Anterior cingulate cortex (tissue), 58 donors: ENCODE measurements around the gene CXCL10.
"Not testable (repeated sequence)": the region's sequence is repeated elsewhere in the genome, so short reads cannot be mapped to it uniquely, and the experiment has no call there.

ENCODE experiments used
- DNase-seq, 58 donors: peaks; one replicate each; lab custom pipeline; 2025; lab: John Stamatoyannopoulos, UW

CXCL10 gene

DNA sequence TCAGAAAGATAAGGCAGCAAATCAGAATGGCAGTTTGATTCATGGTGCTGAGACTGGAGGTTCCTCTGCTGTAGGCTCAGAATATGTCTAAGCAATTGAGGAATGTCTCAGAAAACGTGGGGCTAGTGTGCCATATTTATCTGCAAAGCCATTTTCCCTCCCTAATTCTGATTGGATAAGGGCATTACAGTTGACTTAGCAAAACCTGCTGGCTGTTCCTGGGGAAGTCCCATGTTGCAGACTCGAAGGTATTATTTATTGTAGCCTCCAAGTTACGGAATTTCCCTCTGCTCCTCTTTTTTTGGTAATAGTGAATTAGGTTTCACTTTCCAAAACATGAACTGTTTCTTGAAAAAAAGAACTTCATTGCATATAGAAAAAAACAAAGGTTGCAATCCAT lies at the start of gene CXCL10:
Gene CXCL10, minus strand, starts transcription at position 109 of the 400 bp plus-strand sequence. Its CDS starts 66 bp downstream, at position 43.
- no peak for DNase-seq

DNA sequence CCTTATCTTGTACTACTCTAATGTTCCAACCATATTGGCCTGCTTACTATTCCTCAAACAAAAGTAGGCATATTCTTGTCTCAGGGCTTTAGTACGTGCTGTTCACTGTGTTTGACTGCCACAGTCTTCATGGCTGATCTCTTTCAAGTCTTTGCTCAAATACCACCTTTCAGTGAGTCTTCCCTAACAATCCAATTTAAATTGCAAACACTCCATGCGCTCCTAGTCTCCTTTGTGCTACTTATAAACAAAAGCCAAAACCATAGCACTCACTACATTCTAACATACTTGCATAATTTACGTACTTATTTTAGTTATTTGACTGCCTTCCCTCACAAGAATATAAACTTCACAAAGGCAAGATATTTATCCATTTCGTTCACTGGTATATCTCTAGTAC lies 49.5 kb upstream of the CXCL10 start:
- DNase-seq = no peak

DNA sequence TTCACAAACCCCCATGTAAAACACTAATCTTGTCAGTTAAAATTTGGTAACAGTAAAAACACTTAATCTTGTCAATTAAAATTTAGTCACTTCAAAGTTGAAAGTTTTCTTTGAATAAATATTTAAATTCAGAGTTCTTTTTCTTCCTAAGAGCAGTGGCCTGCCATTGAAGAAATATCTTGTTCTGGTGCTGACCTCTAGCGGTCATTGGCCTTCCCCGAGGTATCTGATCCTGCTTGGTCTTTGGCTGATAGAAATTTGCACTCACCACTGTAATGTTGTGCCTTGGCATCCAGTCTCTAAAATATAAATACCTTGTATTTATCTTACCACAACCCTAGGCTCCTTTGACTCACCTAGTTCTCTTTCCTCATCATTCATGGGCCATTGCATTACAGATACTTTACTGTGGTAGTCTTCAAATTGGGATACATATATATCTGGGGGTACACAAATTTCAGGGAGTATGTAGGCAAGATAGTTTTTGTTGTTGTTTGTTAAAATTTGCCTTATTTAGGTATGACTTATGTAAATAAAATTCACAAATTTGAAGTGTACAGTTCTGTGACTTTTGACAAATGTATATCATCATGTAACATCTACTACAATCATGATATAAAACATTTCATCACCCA lies 44.5 kb upstream of the CXCL10 start:
- peak in 50 of 58 donors; percentile 0 to 77 (median 36) for DNase-seq

DNA sequence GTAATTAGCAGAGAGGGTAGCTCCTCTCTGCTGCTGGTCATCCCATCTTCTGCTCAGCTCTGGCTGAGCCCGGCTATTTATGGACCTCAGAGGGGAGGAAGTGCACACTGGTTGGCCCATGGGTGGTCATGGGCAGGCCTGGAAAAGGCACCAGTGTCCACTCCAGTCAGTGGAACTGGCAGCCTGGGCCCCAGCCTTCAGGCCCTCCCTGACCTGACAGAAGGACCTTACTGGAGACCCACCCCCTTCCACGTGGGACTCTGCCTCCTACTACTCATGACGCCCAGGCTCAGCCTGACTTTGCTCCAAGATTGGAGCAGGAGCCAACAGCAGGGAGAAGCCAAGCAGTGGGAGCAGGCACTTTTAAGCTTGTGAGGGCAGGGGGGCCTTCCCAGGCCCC lies 43.2 kb upstream of the CXCL10 start:
- DNase-seq = no peak

DNA sequence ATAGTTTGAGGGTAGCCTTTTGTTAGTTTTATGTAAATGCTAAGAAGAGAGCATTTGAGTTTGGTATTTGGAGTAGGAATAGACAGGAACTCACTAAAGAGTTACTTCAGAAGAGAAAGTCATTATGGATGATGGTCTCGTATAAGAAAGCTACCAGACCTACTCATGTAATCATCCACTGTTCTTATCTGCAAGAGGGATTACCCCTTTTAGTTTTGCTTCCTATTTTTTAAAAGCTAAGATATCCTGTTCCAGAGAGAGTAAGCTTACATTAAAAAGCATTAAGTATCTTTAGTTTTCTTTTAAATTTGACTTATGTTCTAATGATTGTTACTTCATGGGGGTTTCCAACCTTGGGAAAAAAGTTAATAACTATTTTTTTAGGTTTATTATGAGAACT lies 38.7 kb upstream of the CXCL10 start:
- no peak for DNase-seq

DNA sequence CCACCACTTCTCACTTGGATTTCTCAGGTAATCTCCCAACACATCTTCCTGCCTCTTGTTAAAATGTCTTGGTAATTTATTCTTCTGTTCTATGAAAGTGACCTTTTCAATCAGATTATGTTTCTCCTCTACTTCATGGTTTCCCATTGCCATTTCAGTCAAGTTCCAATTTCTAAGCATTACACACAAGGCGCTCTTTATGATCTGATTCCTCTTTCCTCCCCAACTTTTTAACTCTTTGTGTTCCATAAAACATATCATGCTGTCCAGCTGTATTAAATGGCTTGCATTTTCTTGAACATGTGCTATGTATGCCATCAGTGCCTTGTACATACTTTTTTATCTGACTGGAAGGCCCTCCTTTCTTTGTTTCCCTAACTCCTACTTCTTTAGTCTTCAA lies 38.1 kb upstream of the CXCL10 start:
- DNase-seq = no peak

DNA sequence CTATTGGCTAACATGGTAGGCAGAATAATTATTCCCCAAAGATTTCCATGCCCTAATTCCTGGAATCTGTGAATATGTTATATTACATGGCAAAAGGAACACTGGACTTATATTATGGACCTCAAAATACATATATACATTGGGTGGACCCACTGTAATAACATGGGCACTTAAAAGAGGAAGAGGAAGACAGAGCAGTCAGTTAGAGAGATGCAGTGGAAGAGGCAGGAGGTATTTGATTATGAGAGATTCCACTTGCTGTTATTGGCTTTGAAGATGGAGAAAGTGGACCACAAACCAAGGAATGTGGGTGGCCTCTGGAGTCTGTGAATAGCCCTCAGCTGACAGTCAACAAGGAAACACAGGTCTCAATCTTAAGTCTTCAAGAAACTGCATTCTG lies 37.2 kb upstream of the CXCL10 start:
- DNase-seq = no peak

DNA sequence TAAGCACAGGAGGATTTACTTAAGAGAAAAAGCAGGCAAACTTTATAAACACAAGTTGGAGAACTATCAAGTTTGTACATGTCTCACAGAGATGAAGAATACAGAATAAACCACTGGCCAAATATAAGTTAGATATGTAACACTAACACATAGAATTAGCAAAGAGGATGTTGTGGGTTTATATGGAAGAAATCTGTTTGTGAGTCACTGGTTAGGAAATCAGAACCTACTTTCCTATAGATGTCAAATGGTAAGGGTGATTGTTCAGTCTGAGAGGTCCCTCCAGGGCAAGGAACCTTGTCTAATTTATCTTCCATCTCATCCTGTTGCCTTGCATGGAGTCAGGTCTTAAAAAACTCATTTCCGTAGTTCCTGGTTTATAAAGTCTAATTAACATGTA lies 36.5 kb upstream of the CXCL10 start:
- DNase-seq = no peak

DNA sequence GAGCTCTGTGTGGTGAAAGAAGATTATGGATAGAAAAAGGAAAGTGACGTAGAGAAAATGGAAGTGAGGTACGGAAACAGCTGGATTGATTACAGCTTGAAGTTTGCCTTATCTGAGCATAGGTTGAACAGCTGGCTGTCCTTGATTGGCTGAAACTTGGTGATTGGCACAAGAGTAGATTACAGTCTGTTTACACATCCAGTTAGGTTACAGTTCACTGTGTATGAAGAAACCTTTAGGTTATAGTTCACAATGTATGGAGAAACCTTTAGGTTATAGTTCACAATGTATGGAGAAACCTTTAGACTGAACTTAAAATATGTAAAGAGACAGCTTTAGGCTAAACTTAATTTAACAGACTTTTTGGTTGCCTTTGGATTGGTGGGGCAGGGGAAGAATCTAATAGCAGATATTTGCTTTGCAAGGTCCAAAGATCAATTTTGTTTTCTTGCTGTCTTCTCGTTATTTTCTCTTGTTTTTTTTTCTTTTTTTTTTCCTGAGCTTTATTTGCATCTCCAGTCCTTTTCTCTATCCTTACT lies 35.7 kb upstream of the CXCL10 start:
- DNase-seq = no peak

DNA sequence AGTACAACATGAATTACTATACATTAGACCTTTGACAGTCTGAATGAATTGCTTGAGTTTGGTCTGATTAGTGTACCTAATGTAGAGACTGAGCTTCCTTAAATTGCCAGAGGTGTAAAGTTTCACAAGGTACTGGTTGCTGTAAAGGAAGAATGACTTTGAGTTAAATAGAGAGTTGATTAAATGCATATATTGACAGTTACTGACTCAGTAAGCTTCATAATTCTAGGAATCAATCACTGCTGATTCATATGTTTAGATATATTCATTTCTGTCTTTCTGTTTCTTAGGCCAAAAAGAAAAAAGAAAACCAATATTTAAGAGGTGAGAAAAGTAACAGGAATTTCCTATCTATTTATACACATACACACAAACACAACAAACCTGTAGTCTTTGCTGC lies 35.0 kb upstream of the CXCL10 start:
- no peak for DNase-seq

DNA sequence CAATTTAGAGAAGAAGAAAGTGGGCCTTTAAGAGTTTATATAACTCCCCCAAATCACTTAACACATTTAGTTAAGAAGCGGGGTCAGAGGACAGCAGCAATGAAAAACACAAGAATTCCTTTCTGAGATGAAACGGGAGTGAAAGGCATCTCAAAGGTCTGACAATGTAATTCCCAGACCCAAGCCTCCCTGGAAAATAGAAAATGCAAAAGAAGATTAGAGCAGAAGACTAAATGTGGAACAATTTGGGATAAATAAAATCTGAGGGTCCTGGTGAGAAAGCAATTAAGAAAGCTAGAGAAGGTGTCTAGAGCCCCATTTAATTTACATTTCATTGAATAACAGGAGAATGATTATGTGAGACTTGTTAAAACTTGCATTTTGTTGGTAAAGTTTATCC lies 32.1 kb upstream of the CXCL10 start:
- no peak for DNase-seq

DNA sequence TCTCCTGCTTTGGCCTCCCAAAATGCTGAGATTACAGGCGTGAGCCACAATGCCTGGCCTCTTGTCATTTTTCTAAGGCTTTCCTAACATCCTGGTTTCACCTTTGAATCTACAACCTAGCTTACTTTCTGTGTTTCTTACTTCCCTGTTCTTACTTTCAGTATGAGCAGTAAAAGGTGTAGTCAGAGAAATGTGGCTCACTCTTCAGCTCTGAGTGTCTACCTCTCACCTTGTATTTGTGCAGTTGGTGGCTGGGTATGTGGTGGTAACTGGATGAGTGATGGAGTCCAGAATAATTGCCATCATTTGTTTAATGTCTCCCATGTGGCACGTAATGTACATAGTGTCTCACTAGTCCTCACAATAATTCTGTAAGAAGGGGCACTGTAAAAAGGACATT lies 31.7 kb upstream of the CXCL10 start:
- DNase-seq = no peak

DNA sequence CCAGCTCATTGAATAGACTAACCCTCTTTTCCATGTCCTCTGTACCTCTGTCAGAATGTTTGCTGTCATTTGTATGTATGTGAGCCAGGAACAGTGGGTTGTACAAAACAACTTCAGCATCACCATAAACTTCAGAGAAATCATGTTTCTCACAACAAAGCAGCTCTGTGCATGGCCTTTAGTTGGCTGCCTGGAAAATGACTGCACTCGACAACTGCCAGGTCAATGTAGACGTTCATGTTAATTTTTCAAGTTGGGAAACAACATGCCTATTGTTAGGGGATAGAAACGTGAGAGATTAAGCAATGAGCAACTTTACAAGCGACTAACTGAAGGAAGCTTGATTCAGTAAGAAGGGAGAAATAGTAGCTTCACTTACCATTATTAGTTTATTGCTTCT lies 30.4 kb upstream of the CXCL10 start:
- no peak for DNase-seq

DNA sequence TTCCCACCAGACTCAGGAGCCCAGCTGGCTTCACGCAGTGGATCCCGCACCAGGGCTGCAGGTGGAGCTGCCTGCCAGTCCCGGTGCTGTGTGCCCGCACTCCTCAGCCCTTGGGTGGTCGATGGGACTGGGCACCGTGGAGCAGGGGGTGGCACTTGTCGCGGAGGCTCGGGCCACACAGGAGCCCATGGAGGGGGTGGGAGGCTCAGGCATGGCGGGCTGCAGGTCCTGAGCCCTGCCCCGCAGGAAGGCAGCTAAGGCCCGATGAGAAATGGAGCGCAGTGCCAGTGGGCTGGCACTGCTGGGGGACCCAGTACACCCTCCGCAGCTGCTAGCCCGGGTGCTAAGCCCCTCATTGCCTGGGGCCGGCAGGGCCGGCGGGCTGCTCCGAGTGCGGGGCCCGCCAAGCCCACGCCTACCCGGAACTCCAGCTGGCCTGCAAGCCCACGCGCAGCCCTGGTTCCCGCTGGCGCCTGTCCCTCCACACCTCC lies 27.3 kb upstream of the CXCL10 start:
- not testable (repeated sequence) for DNase-seq

DNA sequence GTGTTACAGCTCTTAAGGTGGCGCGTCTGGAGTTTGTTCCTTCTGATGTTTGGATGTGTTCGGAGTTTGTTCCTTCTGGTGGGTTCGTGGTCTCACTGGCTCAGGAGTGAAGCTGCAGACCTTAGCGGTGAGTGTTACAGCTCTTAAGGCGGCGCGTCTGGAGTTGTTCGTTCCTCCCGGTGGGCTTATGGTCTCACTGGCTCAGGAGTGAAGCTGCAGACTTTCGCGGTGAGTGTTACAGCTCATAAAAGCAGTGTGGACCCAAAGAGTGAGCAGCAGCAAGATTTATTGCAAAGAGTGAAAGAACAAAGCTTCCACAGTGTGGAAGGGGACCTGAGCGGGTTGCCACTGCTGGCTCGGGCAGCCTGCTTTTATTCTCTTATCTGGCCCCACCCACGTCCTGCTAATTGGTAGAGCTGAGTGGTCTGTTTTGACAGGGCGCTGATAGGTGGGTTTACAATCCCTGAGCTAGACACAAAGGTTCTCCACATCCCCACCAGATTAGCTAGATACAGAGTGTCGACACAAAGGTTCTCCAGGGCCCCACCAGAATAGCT lies 26.6 kb upstream of the CXCL10 start:
- DNase-seq = not testable (repeated sequence)

DNA sequence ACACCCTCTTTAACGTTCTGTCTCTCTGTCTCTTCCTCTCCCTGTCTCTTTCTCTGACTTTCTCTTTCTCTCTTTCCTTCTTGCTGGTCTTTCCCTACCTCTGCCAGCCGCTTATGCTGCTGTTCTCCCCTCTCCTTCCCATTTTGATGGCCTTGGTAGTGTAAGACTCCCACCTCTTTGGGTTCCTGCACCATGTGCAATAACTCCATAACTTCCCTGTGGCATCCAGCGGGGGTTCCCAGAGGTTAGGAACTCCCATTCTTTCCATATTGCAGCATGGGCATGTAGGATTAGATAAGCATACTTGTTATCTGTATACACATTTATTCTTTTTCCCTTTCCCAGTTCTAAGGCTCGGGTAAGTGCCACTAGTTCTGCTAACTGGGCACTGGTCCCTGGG lies 21.4 kb upstream of the CXCL10 start:
- not testable (repeated sequence) for DNase-seq

DNA sequence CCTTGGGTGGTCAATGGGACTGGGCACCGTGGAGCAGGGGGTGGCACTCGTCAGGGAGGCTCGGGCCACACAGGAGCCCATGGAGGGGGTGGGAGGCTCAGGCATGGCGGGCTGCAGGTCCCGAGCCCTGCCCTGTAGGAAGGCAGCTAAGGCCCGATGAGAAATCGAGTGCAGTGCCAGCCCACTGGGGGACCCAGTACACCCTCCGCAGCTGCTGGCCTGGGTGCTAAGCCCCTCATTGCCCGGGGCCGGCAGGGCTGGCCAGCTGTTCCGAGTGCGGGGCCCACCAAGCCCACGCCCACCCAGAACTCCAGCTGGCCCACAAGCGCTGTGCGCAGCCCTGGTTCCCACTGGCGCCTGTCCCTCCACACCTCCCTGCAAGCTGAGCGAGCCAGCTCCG lies 20.0 kb upstream of the CXCL10 start:
- not testable (repeated sequence) for DNase-seq

DNA sequence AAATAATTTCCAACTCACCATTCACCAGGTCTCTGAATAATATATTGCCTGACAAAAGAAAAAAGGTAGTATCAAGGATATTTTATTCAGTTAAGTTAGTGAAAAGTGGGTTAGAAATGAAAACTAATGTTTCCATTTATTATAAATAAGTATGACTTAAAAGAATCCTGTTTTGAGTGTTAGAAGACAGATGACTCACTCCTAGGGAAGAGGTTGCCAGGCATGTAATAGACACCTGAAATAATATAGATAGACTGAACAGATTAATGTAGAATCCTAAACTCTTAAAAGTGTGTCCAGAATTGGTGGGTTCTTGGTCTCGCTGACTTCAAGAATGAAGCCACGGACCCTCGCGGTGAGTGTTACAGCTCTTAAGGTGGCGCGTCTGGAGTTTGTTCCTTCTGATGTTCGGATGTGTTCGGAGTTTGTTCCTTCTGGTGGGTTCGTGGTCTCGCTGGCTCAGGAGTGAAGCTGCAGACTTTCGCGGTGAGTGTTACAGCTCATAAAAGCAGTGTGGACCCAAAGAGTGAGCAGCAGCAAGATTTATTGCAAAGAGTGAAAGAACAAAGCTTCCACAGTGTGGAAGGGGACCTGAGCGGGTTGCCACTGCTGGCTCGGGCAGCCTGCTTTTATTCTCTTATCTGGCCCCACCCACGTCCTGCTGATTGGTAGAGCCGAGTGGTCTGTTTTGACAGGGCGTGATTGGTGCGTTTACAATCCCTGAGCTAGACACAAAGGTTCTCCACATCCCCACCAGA lies 19.1 kb upstream of the CXCL10 start:
- not testable (repeated sequence) for DNase-seq

DNA sequence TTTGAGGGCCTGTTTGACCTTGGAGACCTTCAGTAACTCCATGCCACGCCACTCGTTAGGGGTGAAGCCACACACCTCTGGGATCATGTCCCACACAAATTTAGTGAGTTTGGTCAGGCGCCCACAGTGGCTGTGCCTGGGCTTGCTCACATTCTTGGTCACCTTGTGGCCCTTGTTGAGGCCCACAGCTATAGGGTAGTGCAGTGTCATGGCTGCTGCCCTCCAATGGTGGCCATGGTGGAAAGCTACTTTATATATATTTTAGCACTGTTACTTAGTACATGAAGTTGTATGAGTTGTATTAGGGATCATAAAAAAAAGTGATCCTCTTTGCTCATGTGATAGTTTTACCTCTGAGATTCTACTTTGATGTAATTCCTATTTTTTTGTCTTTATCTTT lies 13.6 kb upstream of the CXCL10 start:
- DNase-seq = no peak

DNA sequence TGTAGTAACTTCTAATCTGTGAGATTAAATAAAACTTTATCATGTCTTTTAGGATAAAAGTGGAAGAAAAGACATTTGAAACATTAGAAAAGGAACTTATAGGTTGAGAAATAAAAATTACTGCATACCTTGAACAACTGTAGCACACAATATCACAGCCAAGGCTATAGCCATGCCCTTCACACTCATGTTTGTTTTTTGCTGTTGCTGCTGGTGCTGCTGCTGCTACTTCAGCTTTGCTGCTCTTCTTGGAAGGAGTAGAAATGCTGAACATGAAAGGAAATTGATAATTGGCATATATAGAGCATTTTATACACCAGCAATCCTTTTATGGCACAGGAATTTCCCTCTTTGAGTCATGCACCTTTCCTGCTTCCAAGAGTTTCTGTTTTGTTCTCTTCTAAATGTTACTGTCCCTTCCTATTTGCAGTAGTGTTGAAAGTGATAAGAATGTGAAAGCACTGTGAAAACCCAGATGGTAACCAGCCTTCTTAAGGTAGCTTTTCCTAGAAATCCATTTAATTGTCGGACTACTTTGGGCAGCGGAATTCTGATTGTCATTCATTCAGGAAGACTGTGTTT lies 12.6 kb upstream of the CXCL10 start, which contains the start of gene CXCL11:
Gene CXCL11, minus strand, starts transcription at position 272 of the 582 bp plus-strand sequence. Its CDS starts 83 bp downstream, at position 189.
- no peak for DNase-seq

DNA sequence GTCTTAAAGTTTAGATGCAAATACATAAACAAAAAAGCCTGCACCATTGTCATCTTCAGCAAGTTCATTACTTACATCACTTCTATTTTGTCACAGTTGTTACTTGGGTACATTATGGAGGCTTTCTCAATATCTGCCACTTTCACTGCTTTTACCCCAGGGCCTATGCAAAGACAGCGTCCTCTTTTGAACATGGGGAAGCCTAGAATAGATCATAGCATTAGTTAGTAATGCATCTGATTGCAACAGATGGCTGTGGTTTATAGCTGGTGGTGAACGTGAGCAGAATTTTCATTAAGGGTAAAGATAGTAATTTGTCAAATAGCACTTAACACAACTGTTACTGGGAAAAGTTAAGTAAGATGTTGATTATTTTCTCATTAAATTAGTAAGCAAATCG lies 11.8 kb upstream of the CXCL10 start:
- DNase-seq = no peak
